ENCODE data around the gene EXOC4.

- no peak for TF ChIP-seq POLR2A (IDR thresholded peaks at IDR 0.05)
- no peak for TF ChIP-seq CTCF (IDR thresholded peaks at IDR 0.05)
These were observed 390.0 kb downstream of the EXOC4 start for GRCh38 chr7:133642907-133643306.
